Cardiac atrium fibroblast (primary cell): ENCODE measurements around the gene DLX3. TPM values are rescaled to one million over a fixed set of nuclear protein-coding genes. Genes with fewer than 3 reads are reported as not detected.

Source experiments
- total RNA-seq: library from RNA; depleted of rRNA; stranded (reverse); fragments of >200 nt; gene quantifications from 2 replicates; pipeline ENCODE4 v1.2.3, GENCODE V29; 2015

DLX3 gene
- total RNA-seq = not detected in 2 replicates

DNA sequence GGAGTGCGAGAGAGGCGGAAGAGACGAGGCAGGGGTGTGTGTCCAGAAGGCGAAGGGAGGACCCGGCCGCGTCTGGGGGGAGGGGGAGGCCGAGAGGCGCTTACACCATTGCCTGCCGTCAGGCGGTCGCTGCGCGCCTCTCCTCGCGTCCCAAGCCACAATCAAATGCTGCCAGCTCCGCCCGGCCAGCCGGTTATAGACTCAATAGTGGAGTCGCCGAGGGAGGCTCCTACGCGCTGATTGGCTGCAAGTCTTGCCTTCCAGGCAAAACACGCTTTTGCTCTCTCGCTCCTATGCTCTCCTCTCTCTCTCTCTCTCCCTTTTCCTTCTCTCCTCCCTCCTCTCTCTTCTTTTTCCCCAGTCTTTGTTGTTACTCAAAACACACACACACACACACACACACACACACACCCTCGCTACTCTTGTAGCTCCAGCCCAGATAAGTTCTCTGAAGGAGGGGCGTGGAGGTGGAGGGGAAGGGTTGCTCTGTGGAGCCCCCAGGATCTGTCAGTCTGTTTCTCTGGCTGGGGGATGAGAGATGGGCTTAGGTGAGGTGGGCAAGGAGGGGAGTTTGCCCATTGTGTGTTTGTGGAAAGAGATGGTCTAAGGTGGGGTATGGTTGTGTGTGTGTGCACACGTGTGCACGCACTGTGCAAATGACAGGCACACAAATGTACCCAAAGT lies at the start of gene DLX3:
DLX3 (minus strand) TSS at position 170 of the 684 bp plus-strand sequence. CDS start 226 bp downstream, outside the sequence.

DNA sequence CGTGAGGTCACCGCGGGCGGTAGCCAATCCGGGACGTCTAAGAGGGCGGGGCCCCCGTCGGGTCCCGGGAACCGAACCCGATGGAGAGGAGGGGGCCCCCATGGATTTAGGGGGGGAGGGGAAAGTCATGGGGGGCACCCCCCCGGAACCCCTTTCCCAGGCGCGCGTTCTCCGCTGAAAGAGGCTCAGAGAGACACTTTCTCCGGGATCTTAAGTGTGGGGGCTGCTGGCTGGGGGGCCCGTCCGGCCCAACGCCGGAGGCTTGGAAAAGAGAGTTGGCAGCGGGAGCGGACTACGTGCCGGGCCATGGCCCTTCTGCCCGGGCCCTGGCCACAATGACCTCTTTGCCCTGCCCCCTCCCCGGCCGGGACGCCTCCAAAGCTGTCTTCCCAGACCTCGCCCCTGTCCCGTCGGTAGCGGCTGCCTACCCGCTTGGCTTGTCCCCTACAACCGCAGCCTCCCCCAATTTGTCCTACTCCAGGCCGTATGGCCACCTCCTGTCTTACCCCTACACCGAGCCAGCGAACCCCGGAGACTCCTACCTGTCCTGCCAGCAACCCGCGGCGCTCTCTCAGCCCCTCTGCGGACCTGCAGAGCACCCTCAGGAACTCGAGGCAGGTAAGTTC lies 25.8 kb downstream of the DLX3 start, which contains the start of gene DLX4:
DLX4 (plus strand) TSS at position 57 of the 626 bp plus-strand sequence; CDS start at position 336, 279 bp downstream.

Other genes with a start within 250 kb of the DLX3 start
- 3.6 and 12.0 TPM in 2 replicates for gene FAM117A, start 231.1 kb downstream of the DLX3 start, total RNA-seq
- 16.4 and 20.8 TPM in 2 replicates for gene KAT7, start 206.5 kb downstream of the DLX3 start, total RNA-seq
- not detected in 2 replicates for gene TAC4, start 147.2 kb downstream of the DLX3 start, total RNA-seq
- gene DLX4, start 26.0 kb downstream of the DLX3 start, total RNA-seq = not detected in 2 replicates
- gene ITGA3, start 60.9 kb upstream of the DLX3 start, total RNA-seq = 90.3 and 108 TPM in 2 replicates
- gene PDK2, start 100.1 kb upstream of the DLX3 start, total RNA-seq = 24.6 and 28.0 TPM in 2 replicates
- gene SAMD14, start 134.9 kb upstream of the DLX3 start, total RNA-seq = 2.3 and 8.9 TPM in 2 replicates
- gene PPP1R9B, start 155.5 kb upstream of the DLX3 start, total RNA-seq = 33.8 and 39.2 TPM in 2 replicates
- not detected in 2 replicates for gene SGCA, start 170.8 kb upstream of the DLX3 start, total RNA-seq
- gene COL1A1, start 206.4 kb upstream of the DLX3 start, total RNA-seq = 3,370 and 3,473 TPM in 2 replicates